Esophagus (tissue), 2 donors: ENCODE results near the gene CAV1. TPM values are rescaled to one million over a fixed set of nuclear protein-coding genes. Genes with fewer than 3 reads are reported as not detected.

Experiments
- H3K27ac ChIP-seq, 2 donors: one replicate each; pipeline ENCODE4 v1.5.1; 2013; ENCODE audit warnings: low read depth in 2 of 2, mild to moderate bottlenecking in 2 of 2, inconsistent platforms in 1 of 2, low read length in 1 of 2, moderate library complexity in 1 of 2
- H3K27me3 ChIP-seq, 2 donors: one replicate each; pipeline ENCODE4 v1.6.1; 2013; ENCODE audit warnings: low read length in 2 of 2, control low read depth in 1 of 2, mild to moderate bottlenecking in 1 of 2; ENCODE audit not compliant: insufficient read depth in 2 of 2, control insufficient read depth in 1 of 2
- H3K36me3 ChIP-seq, 2 donors: one replicate each; pipeline ENCODE4 v1.6.1; 2013; ENCODE audit warnings: low read length in 1 of 2; ENCODE audit not compliant: control insufficient read depth in 2 of 2, insufficient read depth in 2 of 2
- H3K4me1 ChIP-seq, 2 donors: one replicate each; pipeline ENCODE4 v1.6.1; 2013; ENCODE audit warnings: low read length in 1 of 2; ENCODE audit not compliant: control insufficient read depth in 2 of 2, insufficient read depth in 2 of 2
- H3K4me3 ChIP-seq, 2 donors: one replicate each; pipeline ENCODE4 v1.5.1; 2013; ENCODE audit warnings: low read length in 2 of 2, mild to moderate bottlenecking in 2 of 2, low read depth in 1 of 2, moderate library complexity in 1 of 2
- H3K9me3 ChIP-seq, 2 donors: one replicate each; pipeline ENCODE4 v1.6.1; 2013; ENCODE audit warnings: mild to moderate bottlenecking in 2 of 2, low read depth in 1 of 2, low read length in 1 of 2, moderate library complexity in 1 of 2; ENCODE audit not compliant: control insufficient read depth in 2 of 2, insufficient read depth in 1 of 2
- WGBS, 2 donors: extraction: QIAGEN DNeasy Blood & Tissue Kit; methylation state at CpG; one replicate each; pipeline ENCODE4 v1.1.7; 2013; 5-methylcytosine and 5-hydroxymethylcytosine counted together
- polyA plus RNA-seq, 2 donors: library from polyadenylated mRNA; stranded (reverse); fragments of 200-250 nt; gene quantifications; one replicate each; pipeline ENCODE4 v1.2.3, GENCODE V29; 2013
- donor health status: healthy with polysubstance abuse.
- donor health status: Bipolar disorder and iron deficiency.

CAV1 gene
- polyA plus RNA-seq, 2 donors = 16.3 to 57.9 TPM

GRCh38 chr7:116540743-116541142, 15.9 kb downstream of the CAV1 start:
- no peak overlapping the region for H3K27ac ChIP-seq
- H3K9me3 ChIP-seq = no peaks in the 10 kb centered on the region
- no peaks in the 10 kb centered on the region for H3K4me1 ChIP-seq
- H3K4me3 ChIP-seq = no peak overlapping the region
- H3K36me3 ChIP-seq = peaks cover 0 to 7% of the 10 kb centered on the region in 2 donors
- no peaks in the 10 kb centered on the region for H3K27me3 ChIP-seq

GRCh38 chr7:116541951-116542350, 17.1 kb downstream of the CAV1 start:
- WGBS, 2 donors = 63 to 72% methylated on average over 3 of the region's 3 CpGs
- H3K27me3 ChIP-seq = no peaks in the 10 kb centered on the region
- peaks cover 0 to 2% of the 10 kb centered on the region in 2 donors for H3K36me3 ChIP-seq
- H3K4me3 ChIP-seq = no peak overlapping the region
- H3K9me3 ChIP-seq = no peaks in the 10 kb centered on the region
- no peaks in the 10 kb centered on the region for H3K4me1 ChIP-seq
- no peak overlapping the region for H3K27ac ChIP-seq

GRCh38 chr7:116542618-116543017, 17.8 kb downstream of the CAV1 start:
- H3K27ac ChIP-seq = no peak overlapping the region
- H3K36me3 ChIP-seq = peaks cover 0 to 2% of the 10 kb centered on the region in 2 donors
- no peak overlapping the region for H3K4me3 ChIP-seq
- no peaks in the 10 kb centered on the region for H3K4me1 ChIP-seq
- WGBS, 2 donors = 79 to 80% methylated on average over 2 of the region's 2 CpGs
- H3K27me3 ChIP-seq = no peaks in the 10 kb centered on the region
- H3K9me3 ChIP-seq = no peaks in the 10 kb centered on the region

GRCh38 chr7:116543664-116544063, 18.8 kb downstream of the CAV1 start:
- no peak overlapping the region for H3K27ac ChIP-seq
- no peaks in the 10 kb centered on the region for H3K27me3 ChIP-seq
- WGBS, 2 donors = 61 to 65% methylated on average over 2 of the region's 2 CpGs
- no peak overlapping the region for H3K4me3 ChIP-seq
- H3K36me3 ChIP-seq = peaks cover 0 to 2% of the 10 kb centered on the region in 2 donors
- no peaks in the 10 kb centered on the region for H3K4me1 ChIP-seq
- no peaks in the 10 kb centered on the region for H3K9me3 ChIP-seq

GRCh38 chr7:116544487-116544886, 19.7 kb downstream of the CAV1 start:
- Histone ChIP-seq H3K4me3 (no peak overlapping the region), H3K9me3 (no peaks in the 10 kb centered on the region), H3K4me1 (peaks cover 3 to 4% of the 10 kb centered on the region in 2 donors), H3K36me3 (peaks cover 0 to 2% of the 10 kb centered on the region in 2 donors), H3K27ac (no peak overlapping the region), H3K27me3 (no peaks in the 10 kb centered on the region)
- WGBS, 2 donors = 72 to 76% methylated on average over 1 of the region's 1 CpG

- Histone ChIP-seq H3K4me1 (peaks cover 3 to 4% of the 10 kb centered on the region in 2 donors), H3K36me3 (peaks cover 0 to 2% of the 10 kb centered on the region in 2 donors), H3K27me3 (no peaks in the 10 kb centered on the region), H3K4me3 (no peak overlapping the region), H3K9me3 (no peaks in the 10 kb centered on the region), H3K27ac (no peak overlapping the region)
- WGBS, 2 donors = 64 to 68% methylated on average over 6 of the region's 6 CpGs
Observed at GRCh38 chr7:116545411-116545993, 20.7 kb downstream of the CAV1 start.

- H3K9me3 ChIP-seq = no peaks in the 10 kb centered on the region
- no peak overlapping the region for H3K4me3 ChIP-seq
- WGBS, 2 donors = 85 to 89% methylated on average over 11 of the region's 11 CpGs
- peaks cover 0 to 2% of the 10 kb centered on the region in 2 donors for H3K36me3 ChIP-seq
- peak overlapping the region in 1 of 2 donors; percentile 17 for H3K27ac ChIP-seq
- peaks cover 3 to 4% of the 10 kb centered on the region in 2 donors for H3K4me1 ChIP-seq
- no peaks in the 10 kb centered on the region for H3K27me3 ChIP-seq
Observed at GRCh38 chr7:116546054-116546453, 21.2 kb downstream of the CAV1 start.

- Histone ChIP-seq H3K27ac (no peak overlapping the region), H3K36me3 (peaks cover 0 to 2% of the 10 kb centered on the region in 2 donors), H3K4me3 (no peak overlapping the region), H3K27me3 (no peaks in the 10 kb centered on the region), H3K9me3 (no peaks in the 10 kb centered on the region), H3K4me1 (peaks cover 3 to 4% of the 10 kb centered on the region in 2 donors)
- WGBS, 2 donors = 64 to 66% methylated on average over 1 of the region's 1 CpG
Observed at GRCh38 chr7:116546916-116547315, 22.1 kb downstream of the CAV1 start.

- WGBS, 2 donors = 71 to 74% methylated on average over 2 of the region's 2 CpGs
- Histone ChIP-seq H3K4me3 (no peak overlapping the region), H3K4me1 (peaks cover 3 to 4% of the 10 kb centered on the region in 2 donors), H3K27me3 (no peaks in the 10 kb centered on the region), H3K9me3 (no peaks in the 10 kb centered on the region), H3K27ac (no peak overlapping the region), H3K36me3 (peaks cover 0 to 2% of the 10 kb centered on the region in 2 donors)
Observed at GRCh38 chr7:116547347-116547746, 22.5 kb downstream of the CAV1 start.

- Histone ChIP-seq H3K4me3 (no peak overlapping the region), H3K36me3 (peaks cover 0 to 2% of the 10 kb centered on the region in 2 donors), H3K9me3 (no peaks in the 10 kb centered on the region), H3K4me1 (peaks cover 3 to 4% of the 10 kb centered on the region in 2 donors), H3K27me3 (no peaks in the 10 kb centered on the region), H3K27ac (no peak overlapping the region)
- 81 to 84% methylated on average over 3 of the region's 3 CpGs for WGBS, 2 donors
Observed at GRCh38 chr7:116548506-116548905, 23.7 kb downstream of the CAV1 start.
